Activated T-helper 9 cell treated with anti-CD3 and anti-CD28 coated beads, Interleukin-2, amount 50 U/mL, for 16 hours (primary cell): ENCODE results near the gene MAVS.

ENCODE experiments used
- DNase-seq: peaks from one replicate; pipeline ENCODE4 v3.0.0-alpha.2; 2020; ENCODE audit warnings: low read depth

The MAVS gene

DNA sequence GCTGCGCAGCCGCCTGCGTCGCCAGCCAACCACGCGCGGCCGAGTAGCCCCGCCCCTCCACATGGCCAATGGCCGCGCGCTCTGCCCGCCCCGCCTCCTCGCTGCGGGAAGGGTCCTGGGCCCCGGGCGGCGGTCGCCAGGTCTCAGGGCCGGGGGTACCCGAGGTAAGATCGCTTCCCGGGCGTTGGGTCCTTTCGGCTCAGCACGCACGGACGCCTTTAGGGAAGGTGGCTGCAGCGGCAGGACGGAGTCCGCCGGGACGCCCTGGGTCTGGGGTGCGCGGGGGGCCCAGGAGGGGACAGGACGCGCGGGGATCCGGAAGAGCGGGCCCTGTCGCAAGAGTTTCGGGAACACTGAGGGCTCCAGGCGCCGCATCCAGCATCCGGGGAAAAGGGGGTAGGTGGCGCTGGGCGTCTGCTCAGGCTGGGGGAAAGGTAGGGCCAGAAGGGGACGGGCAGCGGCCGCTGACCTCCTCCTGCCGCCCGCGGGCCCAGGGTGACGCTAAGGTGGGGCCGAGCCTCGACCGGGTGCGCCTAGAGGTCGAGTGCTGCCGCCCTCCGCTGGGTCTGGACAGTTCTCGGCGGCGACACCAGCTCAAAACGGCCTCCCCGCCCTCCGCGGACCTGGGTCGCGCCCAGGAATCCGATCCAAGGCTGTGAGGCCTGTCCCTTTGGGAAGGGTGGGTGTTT, at the start of gene MAVS:
Gene MAVS (plus strand): TSS at position 95 of the 689 bp plus-strand sequence. CDS start 7,791 bp downstream, outside the sequence.
- DNase-seq, result peak; percentile 81

DNA sequence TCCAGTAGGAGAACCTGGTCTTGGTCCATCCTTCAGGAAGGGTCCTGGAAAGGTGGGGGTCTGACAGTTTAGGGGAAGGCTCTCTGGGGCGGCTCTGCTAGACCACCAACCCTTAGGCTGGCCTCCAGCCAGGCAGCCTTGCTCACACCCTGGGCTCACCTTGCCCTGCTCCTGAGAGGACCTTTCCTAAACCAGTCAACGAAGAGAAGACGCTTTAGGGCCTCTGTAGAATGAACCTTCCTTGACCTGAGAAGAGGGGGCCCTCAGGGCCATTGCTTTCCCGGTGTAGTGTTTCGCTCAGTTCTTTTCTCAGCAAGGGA, 49.4 kb upstream of the MAVS start:
- DNase-seq, result no peak

DNA sequence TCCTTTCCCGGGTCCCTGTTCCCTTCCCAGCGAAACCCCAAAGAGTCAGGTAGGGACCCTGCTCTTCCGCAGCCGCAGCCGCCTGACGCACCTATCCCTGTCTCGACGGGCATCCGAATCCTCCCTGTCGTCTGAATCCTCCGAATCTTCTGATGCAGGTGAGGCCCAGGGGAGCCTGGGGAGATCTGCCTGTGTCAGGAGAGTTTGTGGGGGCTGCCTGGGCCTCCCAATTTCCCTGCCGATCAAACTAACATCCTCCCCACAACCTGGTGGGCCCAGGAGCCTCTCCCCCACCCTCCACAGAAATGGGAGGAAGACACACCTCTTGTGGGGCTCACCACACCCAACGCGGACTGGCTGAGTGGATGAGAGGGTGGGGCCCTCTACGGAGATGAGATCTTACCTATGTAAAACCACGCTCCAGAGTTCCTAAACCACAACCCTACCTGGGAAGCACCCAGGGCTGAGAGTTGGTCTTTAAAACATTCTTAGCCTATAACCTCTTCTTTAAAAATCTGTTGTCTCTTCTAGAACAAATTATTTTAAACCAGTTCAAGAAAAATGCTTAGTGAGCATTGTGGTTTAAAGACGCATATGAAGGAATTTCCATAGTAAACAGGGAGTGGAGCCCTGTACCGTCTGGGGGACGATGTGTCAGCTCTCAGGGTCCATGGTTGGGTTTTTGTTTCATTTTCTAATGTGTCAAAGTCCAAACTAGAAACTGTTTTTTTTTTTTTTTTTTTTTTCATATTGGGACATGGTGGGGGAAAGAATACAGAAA, 48.9 kb upstream of the MAVS start:
- DNase-seq, result no peak

DNA sequence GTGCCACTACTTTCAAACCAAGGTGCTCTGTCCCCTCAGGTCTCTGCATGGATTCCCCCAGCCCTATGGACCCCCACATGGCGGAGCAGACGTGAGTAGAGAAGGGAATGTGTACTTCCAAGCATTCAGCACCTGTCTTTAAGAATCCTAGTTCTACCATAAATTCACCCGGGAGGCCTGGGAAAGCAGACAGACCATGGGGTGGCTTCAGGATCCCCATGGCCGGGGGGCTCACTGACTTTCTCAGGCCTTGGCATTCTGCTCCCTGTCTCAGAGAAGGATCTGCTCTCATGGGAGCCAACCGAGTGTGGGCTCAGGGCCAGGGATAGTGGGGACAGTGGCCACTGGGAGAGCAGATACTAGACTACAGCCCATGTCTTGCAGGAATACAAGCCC, 48.3 kb upstream of the MAVS start:
- DNase-seq, result no peak

DNA sequence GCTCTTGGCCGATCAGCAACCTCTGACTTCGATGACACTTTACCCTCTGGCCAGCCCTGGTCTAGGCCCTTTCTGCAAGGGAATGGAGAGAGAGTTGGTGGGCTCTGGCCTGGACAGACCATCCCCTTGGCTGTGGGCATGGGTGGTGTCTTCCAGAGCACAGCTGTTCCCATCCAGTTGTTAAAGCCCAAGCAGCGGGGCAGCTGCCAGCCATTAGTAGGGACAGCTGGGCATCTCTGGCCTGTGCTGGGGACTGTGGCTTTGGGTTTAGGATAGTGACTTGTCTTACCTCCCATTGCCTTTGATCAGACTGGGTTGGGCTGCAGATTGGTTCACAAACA, 47.8 kb upstream of the MAVS start:
- no peak for DNase-seq

DNA sequence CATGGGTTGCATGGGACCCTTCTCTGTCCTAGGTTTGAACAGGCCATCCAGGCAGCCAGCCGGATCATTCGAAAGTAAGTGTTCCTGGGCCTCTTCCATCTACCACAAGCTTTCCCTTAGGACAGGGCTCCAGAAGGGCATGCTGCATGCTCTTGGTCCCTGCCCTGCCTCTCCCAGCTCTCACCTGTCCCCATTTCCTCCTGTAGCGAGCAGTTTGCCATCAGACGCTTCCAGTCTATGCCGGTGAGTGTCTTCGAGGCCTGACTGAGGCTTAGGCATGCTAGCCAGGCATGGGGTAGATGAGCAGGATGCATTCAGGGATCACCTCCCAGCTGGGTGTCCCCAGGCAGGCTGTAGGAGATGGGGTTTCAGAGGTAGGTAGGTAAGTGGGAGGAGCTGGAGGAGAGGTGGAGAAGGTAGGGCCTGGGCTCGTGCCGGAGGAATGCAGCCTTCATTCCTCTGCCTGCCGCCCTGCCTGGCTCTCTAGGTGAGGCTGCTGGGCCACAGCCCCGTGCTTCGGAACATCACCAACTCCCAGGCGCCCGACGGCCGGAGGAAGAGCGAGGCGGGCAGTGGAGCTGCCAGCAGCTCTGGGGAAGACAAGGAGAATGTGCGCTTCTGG, 46.3 kb upstream of the MAVS start:
- no peak for DNase-seq

DNA sequence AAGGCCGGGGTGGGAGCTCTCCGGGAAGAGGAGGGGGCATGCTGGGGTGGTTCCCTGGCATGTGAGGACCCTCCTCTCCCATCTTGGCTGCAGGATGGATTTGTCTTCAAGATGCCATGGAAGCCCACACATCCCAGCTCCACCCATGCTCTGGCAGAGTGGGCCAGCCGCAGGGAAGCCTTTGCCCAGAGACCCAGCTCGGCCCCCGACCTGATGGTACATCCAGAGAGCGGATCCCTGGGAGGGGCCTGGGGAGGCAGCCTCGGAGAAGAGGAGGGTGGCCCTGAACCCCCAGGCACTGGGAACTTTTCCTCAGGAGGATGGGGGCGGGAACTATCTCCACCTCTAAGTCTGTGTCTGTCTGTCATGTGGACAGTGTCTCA, 45.8 kb upstream of the MAVS start:
- DNase-seq, result no peak

DNA sequence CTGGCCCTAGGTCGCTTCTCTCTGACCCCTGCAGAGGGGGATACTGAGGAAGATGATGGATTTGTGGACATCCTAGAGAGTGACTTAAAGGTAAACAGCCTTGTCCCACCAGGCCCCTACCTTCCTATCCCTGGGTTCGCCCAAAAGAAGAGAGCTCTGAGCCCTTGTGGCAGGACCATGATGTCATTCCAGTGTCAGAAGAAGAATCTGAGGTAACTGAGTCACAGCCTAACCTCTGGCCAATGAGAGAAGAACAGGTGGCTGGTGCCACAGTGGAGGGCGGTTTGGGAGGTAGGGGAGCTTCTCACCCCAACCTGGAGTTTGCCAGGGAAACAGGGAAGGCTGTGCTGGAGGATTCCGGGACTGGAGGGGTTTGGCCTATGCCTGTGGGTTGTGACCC, 45.3 kb upstream of the MAVS start:
- DNase-seq, result no peak

DNA sequence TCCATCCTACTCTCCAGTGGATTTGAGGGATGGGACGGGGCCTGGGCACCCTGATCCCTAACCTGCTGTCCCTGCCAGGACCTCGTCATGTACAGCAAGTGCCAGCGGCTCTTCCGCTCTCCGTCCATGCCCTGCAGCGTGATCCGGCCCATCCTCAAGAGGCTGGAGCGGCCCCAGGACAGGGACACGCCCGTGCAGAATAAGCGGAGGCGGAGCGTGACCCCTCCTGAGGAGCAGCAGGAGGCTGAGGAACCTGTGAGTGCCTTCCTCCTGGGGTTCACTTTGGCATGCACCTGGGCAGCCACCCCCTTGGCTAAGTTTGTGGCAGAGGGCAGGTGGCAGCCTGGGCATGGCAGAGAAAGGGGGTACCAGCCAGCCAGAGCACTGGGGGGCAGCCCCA, 44.8 kb upstream of the MAVS start:
- no peak for DNase-seq

DNA sequence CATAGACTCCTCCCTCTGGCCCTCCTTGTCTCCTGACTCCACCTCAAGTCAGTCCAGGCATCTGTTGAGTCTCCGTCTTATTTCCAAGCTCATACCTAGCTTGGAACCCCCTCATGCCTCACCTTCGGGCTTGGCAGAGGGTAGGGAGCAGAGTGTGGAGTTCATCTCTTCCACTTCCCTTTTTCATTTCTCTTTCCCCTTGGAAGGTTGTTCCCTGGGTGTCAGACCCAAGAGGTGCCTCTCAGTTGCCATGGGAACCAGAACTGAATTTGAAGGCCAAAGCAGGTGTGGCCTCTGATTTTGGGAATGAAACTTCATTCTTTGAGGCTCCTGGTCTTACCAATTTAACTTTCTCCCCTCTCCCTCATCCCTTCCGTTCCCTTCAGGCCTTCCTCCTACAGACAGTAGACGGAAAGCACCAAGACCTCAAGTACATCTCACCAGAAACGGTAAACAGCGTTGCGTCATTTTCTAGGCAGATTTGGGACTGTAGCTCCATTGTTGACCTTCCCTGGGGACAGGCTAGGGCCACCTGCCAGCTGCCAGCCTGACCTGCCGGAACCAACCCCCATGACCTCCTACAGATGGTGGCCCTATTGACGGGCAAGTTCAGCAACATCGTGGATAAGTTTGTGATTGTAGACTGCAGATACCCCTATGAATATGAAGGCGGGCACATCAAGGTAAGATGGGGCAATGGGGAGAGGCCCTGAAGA, 44.0 kb upstream of the MAVS start:
- DNase-seq, result no peak

DNA sequence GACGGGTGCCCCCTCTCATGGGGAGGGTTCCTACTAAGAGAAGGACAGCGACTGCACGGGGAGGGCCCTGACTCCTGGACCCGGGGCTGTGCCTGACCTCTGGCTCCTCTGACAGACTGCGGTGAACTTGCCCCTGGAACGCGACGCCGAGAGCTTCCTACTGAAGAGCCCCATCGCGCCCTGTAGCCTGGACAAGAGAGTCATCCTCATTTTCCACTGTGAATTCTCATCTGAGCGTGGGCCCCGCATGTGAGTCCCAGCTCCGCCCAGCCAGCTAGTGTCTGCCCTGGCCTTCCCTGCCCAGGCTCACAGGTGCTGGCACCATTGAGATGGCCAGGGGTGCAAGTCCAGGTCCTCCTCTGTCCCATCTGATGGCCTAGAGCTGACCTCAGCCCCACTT, 43.3 kb upstream of the MAVS start:
- no peak for DNase-seq

DNA sequence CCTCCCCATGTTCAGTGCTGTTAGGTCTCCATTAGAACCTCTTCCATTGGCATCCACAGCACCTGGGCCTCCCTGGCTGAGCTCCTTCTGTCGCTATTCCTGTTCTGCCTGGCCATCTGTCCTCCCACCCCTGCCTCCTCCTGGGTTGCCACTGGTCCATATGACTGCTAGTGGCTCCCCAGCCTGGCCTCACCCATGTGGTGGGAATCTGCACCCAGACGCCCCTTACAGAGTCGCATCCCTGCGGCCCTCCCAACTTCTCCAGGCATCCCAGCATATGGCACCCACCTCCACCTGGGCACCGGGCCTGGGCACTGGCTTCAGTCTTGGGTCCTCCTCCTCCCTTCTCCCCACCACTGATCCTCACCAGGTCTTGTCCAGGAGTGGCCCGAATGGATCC, 42.8 kb upstream of the MAVS start:
- no peak for DNase-seq

DNA sequence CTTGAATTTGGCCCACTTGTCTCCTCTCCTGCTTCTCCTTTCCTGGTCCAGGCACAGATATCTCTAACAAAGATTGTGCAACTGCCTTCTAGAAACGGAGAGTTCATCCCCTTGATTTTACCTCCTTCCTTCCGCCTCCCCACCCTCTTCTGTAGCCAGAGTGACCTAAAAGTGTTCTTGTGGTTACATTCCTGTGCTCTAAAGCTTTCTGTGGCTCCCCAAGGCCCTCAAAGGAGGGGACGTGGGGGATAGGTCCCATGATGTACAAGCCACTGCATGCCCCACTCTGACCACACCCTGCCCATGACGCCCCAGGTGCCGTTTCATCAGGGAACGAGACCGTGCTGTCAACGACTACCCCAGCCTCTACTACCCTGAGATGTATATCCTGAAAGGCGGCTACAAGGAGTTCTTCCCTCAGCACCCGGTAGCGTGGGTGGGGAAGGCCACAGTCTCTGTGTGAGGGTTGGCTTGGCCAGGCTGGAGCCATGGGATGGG, 42.3 kb upstream of the MAVS start:
- no peak for DNase-seq

DNA sequence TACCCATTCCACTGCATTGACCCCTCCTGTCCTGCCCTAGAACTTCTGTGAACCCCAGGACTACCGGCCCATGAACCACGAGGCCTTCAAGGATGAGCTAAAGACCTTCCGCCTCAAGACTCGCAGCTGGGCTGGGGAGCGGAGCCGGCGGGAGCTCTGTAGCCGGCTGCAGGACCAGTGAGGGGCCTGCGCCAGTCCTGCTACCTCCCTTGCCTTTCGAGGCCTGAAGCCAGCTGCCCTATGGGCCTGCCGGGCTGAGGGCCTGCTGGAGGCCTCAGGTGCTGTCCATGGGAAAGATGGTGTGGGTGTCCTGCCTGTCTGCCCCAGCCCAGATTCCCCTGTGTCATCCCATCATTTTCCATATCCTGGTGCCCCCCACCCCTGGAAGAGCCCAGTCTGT, 41.9 kb upstream of the MAVS start:
- DNase-seq, result no peak

DNA sequence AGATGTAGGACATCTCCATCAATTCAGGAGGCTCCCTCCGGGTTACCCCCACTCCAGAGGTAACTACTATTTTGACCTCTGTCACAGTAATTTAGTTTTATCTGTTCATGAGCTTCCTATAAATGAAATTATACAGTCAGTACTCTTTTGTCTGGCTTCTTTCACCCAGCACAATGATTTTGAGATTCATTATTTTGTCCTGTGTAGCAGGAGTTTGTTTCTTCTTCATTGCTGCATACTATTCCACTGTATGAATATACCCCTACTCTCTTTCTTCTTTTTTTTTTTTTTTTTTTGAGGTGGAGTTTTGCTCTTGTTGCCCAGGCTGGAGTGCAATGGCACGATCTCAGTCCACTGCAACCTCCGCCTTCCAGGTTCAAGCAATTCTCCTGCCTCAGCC, 38.1 kb upstream of the MAVS start:
- DNase-seq, result no peak

DNA sequence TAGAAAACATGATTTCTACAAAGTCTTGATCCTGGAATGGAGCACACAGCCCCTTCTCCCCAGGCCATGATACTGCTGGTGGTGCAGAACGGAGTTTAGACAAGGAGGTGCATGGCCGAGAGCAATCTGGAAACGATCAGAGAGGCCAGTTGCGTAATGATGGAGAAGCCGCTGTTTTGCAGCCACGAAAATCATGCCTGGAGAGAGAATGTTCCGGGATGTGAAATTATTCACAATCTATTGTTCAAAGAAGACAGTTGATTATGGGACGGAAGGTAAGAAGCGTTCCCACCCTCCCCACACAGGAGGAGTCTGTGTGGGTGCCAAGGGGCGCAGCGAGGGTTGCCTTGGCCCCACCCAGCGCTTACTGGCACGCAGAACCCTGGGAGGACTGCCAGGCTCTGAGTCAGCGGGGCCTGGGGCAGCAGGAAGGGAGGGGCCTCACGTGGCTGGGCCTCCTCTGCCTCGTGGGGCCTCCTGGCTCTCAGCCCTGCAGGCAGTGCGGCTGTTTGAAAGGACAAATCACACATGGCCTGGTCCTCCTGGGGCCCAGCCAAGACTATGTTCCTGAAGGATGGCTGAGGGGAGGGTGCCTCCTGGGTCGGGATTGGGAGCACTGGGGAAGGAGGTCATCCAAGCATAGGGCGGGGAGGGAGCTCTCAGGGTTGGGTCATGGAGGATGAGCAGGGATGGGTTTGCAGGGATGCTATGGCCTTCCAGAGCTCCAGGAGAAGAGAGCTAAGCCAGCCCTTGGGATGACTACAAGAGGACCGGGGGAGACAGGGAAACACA, 35.0 kb upstream of the MAVS start:
- DNase-seq, result peak; percentile 89

DNA sequence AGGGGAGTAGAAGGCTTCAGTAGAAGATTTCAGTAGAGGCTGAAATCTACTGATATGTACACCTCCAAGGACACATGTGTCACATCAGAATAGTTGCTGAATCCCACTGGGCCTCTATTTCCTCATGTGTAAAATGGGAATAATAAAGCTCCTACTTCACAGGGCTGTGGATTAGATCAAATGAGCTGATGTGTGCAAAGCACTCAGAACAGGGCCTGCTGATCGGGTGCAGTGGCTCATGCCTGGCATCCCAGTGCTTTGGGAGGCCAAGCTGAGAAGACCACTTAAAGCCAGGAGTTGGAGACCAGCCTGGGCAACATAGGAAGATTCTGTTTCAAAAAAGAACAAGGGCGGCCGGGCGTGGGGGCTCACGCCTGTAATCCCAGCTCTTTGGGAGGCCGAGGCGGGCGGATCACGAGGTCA, 34.4 kb upstream of the MAVS start:
- DNase-seq, result no peak

DNA sequence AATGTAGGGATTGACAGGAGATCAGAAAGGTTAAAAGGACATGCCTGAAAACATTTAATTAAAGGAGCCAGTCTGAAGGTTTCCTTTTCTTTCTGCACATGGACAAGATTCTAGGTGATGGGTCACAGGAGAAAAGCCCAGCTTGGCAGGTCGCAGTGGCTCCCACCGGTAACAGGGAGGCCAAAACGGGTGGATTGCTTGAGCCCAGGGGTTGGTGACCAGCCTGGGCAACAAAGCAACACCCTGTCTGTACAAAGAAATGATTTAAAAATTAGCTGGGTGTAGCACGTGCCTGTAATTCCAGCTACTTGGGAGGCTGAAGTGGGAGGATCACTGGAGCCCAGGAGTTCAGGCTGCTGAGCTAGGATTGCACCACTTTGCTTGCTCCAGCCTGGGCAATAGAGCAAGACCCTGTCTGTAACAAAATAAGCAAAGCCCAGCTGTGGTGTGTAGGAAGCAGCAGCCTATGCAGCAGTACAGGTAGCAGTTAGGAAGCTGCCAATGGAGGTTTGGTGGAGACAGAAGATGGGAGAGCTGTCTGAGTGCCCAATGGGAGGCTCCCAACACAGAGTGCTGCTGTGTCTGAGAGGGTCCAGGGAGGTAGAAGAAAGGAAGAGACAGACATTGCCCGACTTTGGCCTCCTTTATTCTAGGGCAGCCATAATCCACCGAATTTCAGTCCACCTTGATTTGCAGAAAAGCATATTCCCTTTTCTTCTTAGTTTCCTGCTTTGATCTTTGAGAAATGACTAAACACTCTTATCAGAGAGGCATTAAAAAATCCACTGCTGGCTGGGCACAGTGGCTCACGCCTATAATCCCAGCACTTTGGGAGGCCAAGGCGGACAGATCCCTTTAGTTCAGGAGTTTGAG, 33.4 kb upstream of the MAVS start:
- DNase-seq, result no peak

DNA sequence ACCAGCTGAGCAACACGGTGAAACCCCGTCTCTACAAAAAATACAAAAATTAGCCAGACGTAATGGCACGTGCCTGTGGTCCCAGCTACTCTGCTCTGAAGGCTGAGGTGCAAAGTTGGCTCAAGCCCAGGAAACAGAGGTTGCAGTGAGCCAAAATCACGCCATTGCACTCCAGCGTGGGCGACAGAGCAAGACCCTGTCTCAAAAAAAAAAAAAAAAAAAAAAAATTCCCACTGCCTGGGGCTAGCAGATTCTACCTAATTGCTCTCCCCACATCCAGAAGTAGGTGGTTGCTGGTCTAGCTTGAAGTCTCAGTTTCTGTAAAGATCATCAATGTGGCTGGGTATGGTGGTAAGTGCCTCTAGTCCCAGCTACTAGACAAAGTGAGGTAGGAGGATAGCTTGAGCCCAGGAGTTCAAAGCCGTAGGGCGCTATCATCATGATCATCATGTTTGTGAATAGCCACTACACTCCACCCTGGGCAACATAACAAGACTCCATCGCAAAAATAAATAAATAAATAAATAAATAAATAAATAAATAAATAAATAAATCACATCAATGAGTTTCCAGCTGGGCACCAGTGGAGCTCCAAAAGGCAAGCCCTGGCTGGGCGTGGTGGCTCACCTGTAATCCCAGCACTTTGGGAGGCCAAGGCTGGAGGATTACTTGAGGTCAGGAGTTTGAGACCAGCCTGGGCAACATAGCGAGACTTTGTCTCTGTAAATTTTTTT, 32.6 kb upstream of the MAVS start:
- DNase-seq, result no peak

DNA sequence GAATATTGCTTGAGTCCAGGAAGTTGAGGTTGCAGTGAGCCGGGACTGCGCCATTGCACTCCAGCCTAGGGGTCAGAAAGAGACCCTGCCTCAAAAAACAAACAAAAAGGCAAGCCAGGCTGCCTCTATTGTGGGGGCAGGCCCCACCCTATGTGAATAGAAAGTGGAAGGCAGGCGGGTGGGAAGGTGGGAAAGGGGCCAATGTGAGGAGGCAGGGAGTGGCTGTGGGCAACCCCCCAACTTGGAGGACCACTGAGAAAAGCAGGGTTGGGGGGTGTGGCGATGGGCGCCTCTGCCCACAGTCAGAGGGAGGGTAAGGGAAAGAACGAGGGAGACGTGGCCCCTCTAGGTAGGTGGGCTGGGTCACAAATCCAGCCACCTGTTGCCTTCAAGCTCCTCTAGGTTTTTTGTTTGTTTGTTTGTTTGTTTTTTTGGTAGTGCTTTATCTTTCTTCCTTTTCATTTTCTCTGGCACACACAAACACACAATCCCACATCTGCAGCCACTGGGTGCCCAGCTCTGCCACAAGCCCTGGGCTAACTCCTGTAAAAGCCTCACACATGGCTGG, 31.6 kb upstream of the MAVS start:
- DNase-seq, result no peak
